SU-DHL-6 (cell line): ENCODE measurements around the gene RALGPS1.

Experiments used
- H2AFZ ChIP-seq: fragments of 200-600 bp; sonication (generic); 2 replicates; pipeline ENCODE4 v1.6.1; 2014; ENCODE audit warnings: low read depth, mild to moderate bottlenecking, moderate library complexity, mixed read lengths, antibody characterized with exemption, low read length; ENCODE audit not compliant: severe bottlenecking
- H3F3A ChIP-seq: fragments of 200-600 bp; shearing (Covaris generic); 2 replicates; pipeline ENCODE4 v1.6.0; 2016; ENCODE audit warnings: antibody characterized with exemption, mild to moderate bottlenecking; ENCODE audit not compliant: insufficient read depth
- H3K27ac ChIP-seq: fragments of 200-600 bp; sonication (generic); 2 replicates; pipeline ENCODE4 v1.5.1; 2016; ENCODE audit warnings: low read depth, mild to moderate bottlenecking, low read length, moderate library complexity, mixed read lengths
- H3K27me3 ChIP-seq: fragments of 200-600 bp; sonication (generic), shearing (Covaris generic); 2 replicates; pipeline ENCODE4 v1.6.0; 2014; ENCODE audit warnings: mild to moderate bottlenecking, low read length
- H3K36me3 ChIP-seq: fragments of 200-600 bp; sonication (generic); 2 replicates; pipeline ENCODE4 v1.6.1; 2014; ENCODE audit warnings: mild to moderate bottlenecking, low read length, mixed read lengths
- H3K4me2 ChIP-seq: fragments of 300-600, 200-600 bp; shearing (Covaris generic), sonication (generic); 2 replicates; pipeline ENCODE4 v1.6.0; 2014; ENCODE audit warnings: low read length, low read depth, mild to moderate bottlenecking; ENCODE audit not compliant: poor library complexity, severe bottlenecking
- H3K4me3 ChIP-seq: fragments of 200-600 bp; sonication (generic); 2 replicates; pipeline ENCODE4 v1.5.1; 2014; ENCODE audit warnings: antibody characterized with exemption, low read length, mild to moderate bottlenecking, mixed read lengths; ENCODE audit not compliant: insufficient read depth, poor library complexity, severe bottlenecking
- H3K79me2 ChIP-seq: fragments of 200-600 bp; sonication (generic); 2 replicates; pipeline ENCODE4 v1.6.1; 2014; ENCODE audit warnings: mild to moderate bottlenecking, low read length, moderate library complexity; ENCODE audit not compliant: insufficient read depth
- H3K9ac ChIP-seq: fragments of 200-600 bp; sonication (generic); 2 replicates; pipeline ENCODE4 v1.7.0; 2014; ENCODE audit warnings: mild to moderate bottlenecking, low read length
- H3K9me2 ChIP-seq: fragments of 200-600 bp; sonication (generic); replicated peaks from 2 replicates; pipeline ENCODE4 v1.6.1; 2014; ENCODE audit warnings: low read length; ENCODE audit not compliant: insufficient read depth
- H3K9me3 ChIP-seq: fragments of 200-600 bp; sonication (generic); 2 replicates; pipeline ENCODE4 v1.6.1; 2014; ENCODE audit warnings: low read length, mixed read lengths; ENCODE audit not compliant: insufficient read depth
- H4K20me1 ChIP-seq: fragments of 200-600 bp; sonication (generic); 2 replicates; pipeline ENCODE4 v1.6.1; 2014; ENCODE audit warnings: low read depth, mild to moderate bottlenecking, antibody characterized with exemption, low read length, moderate library complexity, mixed read lengths
- CTCF ChIP-seq: fragments of 200-600 bp; sonication (generic); IDR thresholded peaks from one replicate; pipeline ENCODE4 v1.5.1; 2017; ENCODE audit warnings: antibody characterized with exemption, mild to moderate bottlenecking, low read length, moderate library complexity; ENCODE audit not compliant: insufficient read depth, poor library complexity, severe bottlenecking
- EZH2phosphoT487 ChIP-seq: fragments of 200-600 bp; sonication (generic), shearing (Covaris generic); conservative IDR thresholded peaks from 2 replicates; pipeline ENCODE4 v1.6.1; 2018; ENCODE audit warnings: mild to moderate bottlenecking, antibody characterized with exemption, low read length, moderate library complexity, mixed read lengths

RALGPS1 gene

DNA sequence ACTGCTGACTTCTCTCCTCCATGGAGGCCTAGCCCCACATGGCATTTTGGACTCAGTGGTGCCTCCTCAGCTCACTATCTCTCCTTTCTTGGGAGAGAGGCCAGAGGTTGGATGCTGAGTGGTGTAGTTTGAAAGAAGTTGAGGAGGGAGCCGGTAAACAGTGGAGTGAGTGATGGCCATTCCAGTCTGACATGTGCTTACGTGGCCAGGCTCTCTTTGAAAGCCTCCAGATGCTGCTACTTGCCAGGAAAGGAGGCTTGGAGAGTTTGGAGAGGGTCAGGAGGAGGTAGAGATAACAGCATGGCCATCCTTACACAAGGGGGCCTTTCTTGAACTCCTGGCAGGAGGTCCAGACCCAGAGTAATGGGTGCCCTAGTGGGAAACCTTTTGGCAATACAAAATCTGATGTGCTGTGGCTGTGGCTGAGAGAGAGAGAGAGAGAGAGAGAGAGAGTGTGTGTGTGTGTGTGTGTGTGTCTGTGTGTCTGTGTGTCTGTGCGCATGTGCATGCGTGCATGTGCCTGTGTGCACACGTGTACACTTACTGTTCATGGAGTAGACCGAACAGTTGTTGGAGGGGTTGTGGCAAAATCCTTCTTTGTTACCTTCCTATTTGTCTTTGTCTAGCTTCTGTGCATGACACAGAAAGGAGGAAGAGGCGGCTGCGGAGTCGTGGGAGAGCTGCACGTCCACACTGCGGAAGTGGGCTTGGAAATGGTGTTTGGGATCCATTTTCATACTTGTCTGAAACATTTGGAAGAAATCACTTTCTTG lies 37.8 kb downstream of the RALGPS1 start:
- H3F3A ChIP-seq, result no peaks in the 10 kb centered on the region
- no peaks in the 10 kb centered on the region for H3K36me3 ChIP-seq
- no peak overlapping the region for H3K4me2 ChIP-seq
- no peaks in the 10 kb centered on the region for H3K27me3 ChIP-seq
- TF ChIP-seq EZH2phosphoT487 (no peak), CTCF (no peak)
- no peak overlapping the region for H3K9ac ChIP-seq
- H4K20me1 ChIP-seq, result no peaks in the 10 kb centered on the region
- no peak overlapping the region for H3K4me3 ChIP-seq
- no peak overlapping the region for H2AFZ ChIP-seq
- H3K27ac ChIP-seq, result no peak overlapping the region
- no peaks in the 10 kb centered on the region for H3K79me2 ChIP-seq
- H3K9me2 ChIP-seq, result no peaks in the 10 kb centered on the region
- no peaks in the 10 kb centered on the region for H3K9me3 ChIP-seq

DNA sequence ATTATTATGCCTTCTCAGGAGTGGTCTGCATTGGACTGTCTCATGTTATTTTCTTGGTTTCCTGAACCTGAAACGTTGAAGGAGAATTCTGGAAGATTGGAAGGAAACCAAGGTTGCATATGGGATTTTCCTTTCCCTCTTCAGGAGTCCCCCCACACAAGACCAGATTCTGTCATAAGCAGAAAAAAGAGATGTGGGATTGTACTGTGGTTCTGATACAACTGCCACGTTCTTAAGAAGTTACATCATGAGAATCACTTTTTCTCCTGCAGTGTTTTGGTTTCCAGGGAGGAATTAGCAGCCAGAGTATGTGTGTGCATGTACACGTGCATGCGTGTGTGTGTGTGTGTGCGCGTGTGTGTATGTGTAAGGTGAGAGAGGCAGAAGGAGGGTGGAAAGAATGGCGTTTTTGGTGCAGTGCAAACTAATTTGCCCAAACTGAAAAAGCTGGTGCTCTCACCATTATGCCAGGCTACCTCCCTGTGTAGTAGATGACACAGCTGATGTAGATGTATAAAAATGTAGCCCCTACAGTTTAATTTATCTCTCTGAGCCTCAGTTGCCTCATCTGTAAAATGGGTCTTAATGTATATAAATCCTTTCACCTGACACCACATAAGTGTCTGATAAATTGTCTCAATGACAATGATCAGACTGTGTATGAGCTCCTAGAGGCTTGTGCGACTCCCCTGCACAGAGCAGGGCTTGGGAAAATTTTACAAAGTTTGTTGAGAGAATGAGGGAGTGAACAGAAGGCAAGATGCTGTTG lies 38.6 kb downstream of the RALGPS1 start:
- H3K4me3 ChIP-seq, result no peak overlapping the region
- H4K20me1 ChIP-seq, result no peaks in the 10 kb centered on the region
- no peaks in the 10 kb centered on the region for H3K9me2 ChIP-seq
- TF ChIP-seq EZH2phosphoT487, result no peak
- no peak overlapping the region for H2AFZ ChIP-seq
- no peaks in the 10 kb centered on the region for H3F3A ChIP-seq
- H3K4me2 ChIP-seq, result no peak overlapping the region
- no peak overlapping the region for H3K27ac ChIP-seq
- no peak overlapping the region for H3K9ac ChIP-seq
- no peaks in the 10 kb centered on the region for H3K79me2 ChIP-seq
- no peaks in the 10 kb centered on the region for H3K9me3 ChIP-seq
- H3K36me3 ChIP-seq, result no peaks in the 10 kb centered on the region
- no peaks in the 10 kb centered on the region for H3K27me3 ChIP-seq

GRCh38 chr9:126955811-126956210 lies 41.2 kb downstream of the RALGPS1 start:
- no peak overlapping the region for H3K9ac ChIP-seq
- H2AFZ ChIP-seq, result no peak overlapping the region
- H3K9me3 ChIP-seq, result no peaks in the 10 kb centered on the region
- H3K27me3 ChIP-seq, result no peaks in the 10 kb centered on the region
- no peaks in the 10 kb centered on the region for H3K9me2 ChIP-seq
- H3K4me2 ChIP-seq, result no peak overlapping the region
- no peak overlapping the region for H3K4me3 ChIP-seq
- H3F3A ChIP-seq, result no peaks in the 10 kb centered on the region
- H3K27ac ChIP-seq, result no peak overlapping the region
- no peaks in the 10 kb centered on the region for H3K36me3 ChIP-seq
- no peaks in the 10 kb centered on the region; the same call in 1 of the 2 replicates for H4K20me1 ChIP-seq
- no peaks in the 10 kb centered on the region for H3K79me2 ChIP-seq
- TF ChIP-seq CTCF, result no peak
- TF ChIP-seq EZH2phosphoT487, result no peak
